GM23248 (cell line): ENCODE results near the gene PLXNB3. TPM values are rescaled to one million over a fixed set of nuclear protein-coding genes. Genes with fewer than 3 reads are reported as not detected.

Experiments
- DNase-seq: peaks from one replicate; pipeline ENCODE4 v3.0.0-alpha.2; 2015
- H2AFZ ChIP-seq: fragments of 200-600 bp; sonication (generic); 2 replicates; pipeline ENCODE4 v1.6.1; 2016; ENCODE audit warnings: antibody characterized with exemption
- H3F3A ChIP-seq: fragments of 200-600 bp; sonication (generic); 2 replicates; pipeline ENCODE4 v1.6.1; 2016; ENCODE audit warnings: mild to moderate bottlenecking, antibody characterized with exemption, mixed run types; ENCODE audit not compliant: insufficient read depth
- H3K27ac ChIP-seq: fragments of 200-600 bp; sonication (generic); 2 replicates; pipeline ENCODE4 v1.5.1; 2016; ENCODE audit warnings: mild to moderate bottlenecking
- H3K27me3 ChIP-seq: fragments of 200-600 bp; sonication (generic); replicated peaks from 2 replicates; pipeline ENCODE4 v1.6.1; 2016; ENCODE audit warnings: mild to moderate bottlenecking; ENCODE audit not compliant: insufficient read depth
- H3K36me3 ChIP-seq: fragments of 200-600 bp; sonication (generic); 2 replicates; pipeline ENCODE4 v1.6.1; 2016; ENCODE audit warnings: low read depth, mild to moderate bottlenecking
- H3K4me1 ChIP-seq: fragments of 200-600 bp; sonication (generic); 2 replicates; pipeline ENCODE4 v1.6.1; 2016; ENCODE audit warnings: mild to moderate bottlenecking; ENCODE audit not compliant: insufficient read depth
- H3K4me2 ChIP-seq: fragments of 200-600 bp; sonication (generic); one replicate; pipeline ENCODE4 v1.6.1; 2016; ENCODE audit warnings: mild to moderate bottlenecking; ENCODE audit not compliant: unreplicated experiment
- H3K4me3 ChIP-seq: fragments of 200-600 bp; sonication (generic); 2 replicates; pipeline ENCODE4 v1.5.1; 2016; ENCODE audit warnings: mild to moderate bottlenecking
- H3K79me2 ChIP-seq: fragments of 200-600 bp; sonication (generic); 2 replicates; pipeline ENCODE4 v1.6.1; 2016; ENCODE audit warnings: mild to moderate bottlenecking; ENCODE audit not compliant: insufficient read depth
- H3K9ac ChIP-seq: fragments of 200-600 bp; sonication (generic); 2 replicates; pipeline ENCODE4 v1.6.1; 2016; ENCODE audit warnings: mild to moderate bottlenecking
- H3K9me2 ChIP-seq: fragments of 200-600 bp; sonication (generic); 2 replicates; pipeline ENCODE4 v1.6.1; 2016; ENCODE audit warnings: mixed run types, mild to moderate bottlenecking, moderate library complexity; ENCODE audit not compliant: insufficient read depth
- H3K9me3 ChIP-seq: fragments of 200-600 bp; sonication (generic); one replicate; pipeline ENCODE4 v1.6.1; 2017; ENCODE audit warnings: low read depth
- H4K20me1 ChIP-seq: fragments of 200-600 bp; sonication (generic); 2 replicates; pipeline ENCODE4 v1.6.0; 2016; ENCODE audit not compliant: insufficient read depth
- EZH2 ChIP-seq: fragments of 200-600 bp; sonication (generic); IDR thresholded peaks from 2 replicates; pipeline ENCODE4 v1.6.1; 2018; ENCODE audit warnings: antibody characterized with exemption, mild to moderate bottlenecking; ENCODE audit not compliant: insufficient read depth, poor library complexity, severe bottlenecking
- EZH2phosphoT487 ChIP-seq: fragments of 200-600 bp; sonication (generic); IDR thresholded peaks from 2 replicates; pipeline ENCODE4 v1.6.1; 2018; ENCODE audit warnings: antibody characterized with exemption, moderate library complexity, mild to moderate bottlenecking, low read depth; ENCODE audit not compliant: insufficient read depth
- WGBS, 2 experiments: methylation state at CpG; one replicate each; pipeline ENCODE4 v1.1.6; 2015 to 2017; ENCODE audit warnings: low lambda C conversion rate in 2 of 2, low coverage in 1 of 2; ENCODE audit errors: missing lambda C conversion rate in 2 of 2; 5-methylcytosine and 5-hydroxymethylcytosine counted together
- in situ Hi-C: fragments of 300-500 bp; cut with MboI; formaldehyde crosslinking; loops from 2 replicates; pipeline ENCODE4 v1.15.0; 2020
- polyA plus RNA-seq: library from polyadenylated mRNA; unstranded; fragments of >200 nt; fragmentation: Nextera tagmentation; extraction: Ambion mirVana; gene quantifications from 2 replicates; pipeline ENCODE4 v1.2.1, GENCODE V29; 2016
- total RNA-seq: library from RNA; depleted of rRNA; stranded (reverse); fragments of >200 nt; shearing (Covaris generic); gene quantifications from 2 replicates; pipeline ENCODE4 v1.2.3, GENCODE V29; 2014

Gene PLXNB3
- total and polyA plus RNA-seq, 2 experiments from 2014 or later, result 8.8 to 12.5 TPM

GRCh38 chrX:153719701-153720100 is 44.3 kb upstream of the PLXNB3 start:
- Histone ChIP-seq H3K9me3 (no peaks in the 10 kb centered on the region), H3K9ac (no peak overlapping the region), H3F3A (peaks cover 5% of the 10 kb centered on the region; the same call in 1 of the 2 replicates), H4K20me1 (no peaks in the 10 kb centered on the region), H3K4me2 (no peak overlapping the region), H3K36me3 (no peaks in the 10 kb centered on the region; the same call in 1 of the 2 replicates), H3K27me3 (no peaks in the 10 kb centered on the region), H2AFZ (no peak overlapping the region), H3K4me3 (no peak overlapping the region), H3K27ac (no peak overlapping the region), H3K9me2 (no peaks in the 10 kb centered on the region), H3K79me2 (peaks cover 70% of the 10 kb centered on the region), H3K4me1 (peaks cover 11% of the 10 kb centered on the region; the same call in 1 of the 2 replicates)
- WGBS, 2 experiments, result 50 to 53% methylated on average over 2 of the region's 2 CpGs
- DNase-seq, result no peak
- in situ Hi-C loops, result no loop called here
- TF ChIP-seq EZH2 (no peak), EZH2phosphoT487 (no peak)

GRCh38 chrX:153722704-153723350 is 41.2 kb upstream of the PLXNB3 start:
- Histone ChIP-seq H3K4me3 (peak overlapping the region; percentile 77), H3K36me3 (no peaks in the 10 kb centered on the region; the same call in 1 of the 2 replicates), H3K9me2 (no peaks in the 10 kb centered on the region), H3K9me3 (no peaks in the 10 kb centered on the region), H3K4me2 (peak overlapping the region; percentile 73), H3K27ac (peak overlapping the region; percentile 89), H3F3A (peaks cover 5% of the 10 kb centered on the region; the same call in 1 of the 2 replicates), H4K20me1 (no peaks in the 10 kb centered on the region), H3K27me3 (no peaks in the 10 kb centered on the region), H3K4me1 (peaks cover 18% of the 10 kb centered on the region; the same call in 1 of the 2 replicates), H3K9ac (peak overlapping the region; percentile 95), H2AFZ (peak overlapping the region; percentile 44; the same call in 1 of the 2 replicates), H3K79me2 (peaks cover 57% of the 10 kb centered on the region)
- in situ Hi-C loops, result no loop called here
- DNase-seq, result peak; percentile 59
- TF ChIP-seq EZH2 (no peak), EZH2phosphoT487 (no peak)
- 62% methylated on average over 9 to 10 of the region's 12 CpGs for WGBS, 2 experiments

DNA sequence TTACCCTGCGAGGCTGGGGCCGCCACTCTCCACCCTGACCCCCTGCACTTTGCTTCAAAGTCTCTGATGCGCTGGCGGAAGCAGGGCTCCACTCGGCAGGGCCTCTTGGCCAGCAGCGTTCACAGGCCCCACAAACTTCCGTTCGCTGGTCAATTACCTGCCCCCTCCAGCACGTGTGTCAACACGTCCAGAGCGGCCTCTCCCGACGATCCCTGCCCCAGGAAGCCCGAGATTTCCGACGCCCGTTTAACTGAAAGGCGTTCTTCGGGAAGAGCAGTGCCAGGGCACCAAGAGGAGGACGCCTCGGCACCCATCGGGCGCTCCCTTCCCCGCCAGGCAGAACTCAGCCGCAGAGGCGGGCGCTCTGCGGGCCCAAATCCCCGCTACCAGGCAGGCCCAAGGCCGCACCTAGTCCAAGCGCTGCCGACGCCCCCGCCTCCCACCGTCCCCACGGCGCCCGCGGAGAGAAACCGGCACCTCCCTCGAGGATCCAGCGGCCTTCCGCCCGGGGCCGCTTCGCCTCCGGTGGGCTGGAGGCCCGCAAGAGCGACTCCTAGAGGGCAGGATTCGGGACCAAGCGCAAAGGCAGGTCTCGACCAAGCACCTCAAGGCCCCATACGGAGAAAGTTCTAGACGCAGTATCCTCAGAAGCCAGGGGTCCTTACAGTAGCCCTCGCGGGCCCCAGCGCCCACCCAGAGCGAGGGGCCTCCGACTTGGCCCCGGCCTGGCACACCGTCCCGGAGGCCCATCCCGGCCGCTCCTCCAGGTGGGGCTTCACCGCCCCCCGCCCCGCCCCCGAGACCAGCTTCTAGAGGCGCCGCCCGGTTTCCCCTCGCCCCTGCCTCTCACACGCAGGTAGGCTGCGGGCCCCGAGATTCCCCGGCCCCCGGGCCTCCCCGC is 40.4 kb upstream of the PLXNB3 start:
- H3K9me3 ChIP-seq, result no peaks in the 10 kb centered on the region
- peaks cover 5% of the 10 kb centered on the region; the same call in 1 of the 2 replicates for H3F3A ChIP-seq
- peak; percentile 66 for DNase-seq
- H3K9me2 ChIP-seq, result no peaks in the 10 kb centered on the region
- H3K4me3 ChIP-seq, result peak overlapping the region; percentile 77
- H3K9ac ChIP-seq, result peak overlapping the region; percentile 95
- in situ Hi-C loops, result no loop called here
- peaks cover 18% of the 10 kb centered on the region; the same call in 1 of the 2 replicates for H3K4me1 ChIP-seq
- 0% methylated on average over 20 to 23 of the region's 78 CpGs for WGBS, 2 experiments
- H3K36me3 ChIP-seq, result no peaks in the 10 kb centered on the region; the same call in 1 of the 2 replicates
- peaks cover 58% of the 10 kb centered on the region for H3K79me2 ChIP-seq
- peak overlapping the region; percentile 73 for H3K4me2 ChIP-seq
- no peak for TF ChIP-seq EZH2phosphoT487
- no peak for TF ChIP-seq EZH2
- H4K20me1 ChIP-seq, result no peaks in the 10 kb centered on the region
- H3K27me3 ChIP-seq, result no peaks in the 10 kb centered on the region
- peak overlapping the region; percentile 44; the same call in 1 of the 2 replicates for H2AFZ ChIP-seq
- peak overlapping the region; percentile 89 for H3K27ac ChIP-seq
